ENCODE measurements around the gene MYMK. TPM values are rescaled to one million over a fixed set of nuclear protein-coding genes. Genes with fewer than 3 reads are reported as not detected.

Gene MYMK
- total RNA-seq, 4 donors from 2014 or later = not detected

DNA sequence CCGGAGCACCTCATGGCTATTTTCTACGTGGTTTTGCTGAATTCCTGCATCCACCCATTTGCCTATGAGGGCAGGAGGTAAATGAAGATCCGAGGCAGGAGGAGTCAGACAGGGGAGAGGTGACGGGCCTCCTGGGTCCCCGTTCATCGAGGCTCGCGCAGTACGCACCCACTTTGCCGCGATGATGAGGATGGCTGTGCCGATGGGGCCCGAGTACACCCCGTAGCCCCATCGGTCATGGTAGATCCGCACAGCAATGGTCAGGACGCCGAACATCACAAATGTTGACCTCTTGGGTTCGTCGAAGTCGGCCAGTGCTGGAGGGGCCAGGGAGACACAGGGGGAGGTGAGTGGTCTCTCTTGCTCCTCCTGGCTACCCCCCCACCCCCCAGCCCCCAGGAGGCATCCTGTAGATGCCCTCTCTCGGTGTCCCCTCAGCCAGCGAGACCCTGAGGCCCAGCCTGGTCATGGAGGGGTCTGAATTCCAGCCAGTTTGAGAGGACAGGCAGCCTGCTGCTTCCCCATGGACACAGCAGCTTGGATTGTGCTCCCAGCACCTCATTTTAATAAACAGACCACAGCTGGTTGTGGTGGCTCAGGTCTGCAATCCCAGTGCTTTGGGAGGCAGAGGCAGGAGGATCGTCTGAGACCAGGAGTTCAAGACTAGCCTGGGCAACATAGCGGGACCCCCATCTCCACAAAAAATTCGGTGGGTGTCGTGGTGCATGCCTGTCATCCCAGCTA is 5.9 kb downstream of the MYMK start:
- TF ChIP-seq, protein P1, sequence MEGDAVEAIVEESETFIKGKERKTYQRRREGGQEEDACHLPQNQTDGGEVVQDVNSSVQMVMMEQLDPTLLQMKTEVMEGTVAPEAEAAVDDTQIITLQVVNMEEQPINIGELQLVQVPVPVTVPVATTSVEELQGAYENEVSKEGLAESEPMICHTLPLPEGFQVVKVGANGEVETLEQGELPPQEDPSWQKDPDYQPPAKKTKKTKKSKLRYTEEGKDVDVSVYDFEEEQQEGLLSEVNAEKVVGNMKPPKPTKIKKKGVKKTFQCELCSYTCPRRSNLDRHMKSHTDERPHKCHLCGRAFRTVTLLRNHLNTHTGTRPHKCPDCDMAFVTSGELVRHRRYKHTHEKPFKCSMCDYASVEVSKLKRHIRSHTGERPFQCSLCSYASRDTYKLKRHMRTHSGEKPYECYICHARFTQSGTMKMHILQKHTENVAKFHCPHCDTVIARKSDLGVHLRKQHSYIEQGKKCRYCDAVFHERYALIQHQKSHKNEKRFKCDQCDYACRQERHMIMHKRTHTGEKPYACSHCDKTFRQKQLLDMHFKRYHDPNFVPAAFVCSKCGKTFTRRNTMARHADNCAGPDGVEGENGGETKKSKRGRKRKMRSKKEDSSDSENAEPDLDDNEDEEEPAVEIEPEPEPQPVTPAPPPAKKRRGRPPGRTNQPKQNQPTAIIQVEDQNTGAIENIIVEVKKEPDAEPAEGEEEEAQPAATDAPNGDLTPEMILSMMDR (IDR thresholded peaks at IDR 0.05) = no peak
- DNase-seq (ENCODE audit: low spot score) (no peak), ATAC-seq (ENCODE audit: low FRiP score) (no peak)

DNA sequence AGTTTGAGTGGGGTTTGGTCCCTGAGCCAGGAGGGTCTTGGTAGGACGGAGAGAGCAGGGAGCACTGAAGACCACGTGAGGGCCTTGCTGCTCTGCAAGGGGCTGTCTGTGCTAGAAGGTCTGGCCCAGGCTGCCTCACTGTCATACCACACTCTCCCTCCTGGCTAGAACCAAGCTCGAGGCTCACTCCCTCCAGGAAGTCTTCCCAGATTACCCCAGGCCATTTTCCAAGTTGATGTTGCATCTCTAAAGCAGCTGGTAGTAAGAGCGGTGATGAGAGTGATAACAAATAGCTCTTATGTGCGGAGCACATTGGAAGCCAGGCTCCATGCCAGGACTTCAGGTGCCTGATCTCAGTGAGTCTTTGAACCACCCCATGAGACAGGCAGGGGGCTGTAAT is 6.6 kb downstream of the MYMK start:
- ATAC-seq (ENCODE audit: low FRiP score) (no peak), DNase-seq (ENCODE audit: low spot score) (no peak)
- TF ChIP-seq, protein P1 (IDR thresholded peaks at IDR 0.05) = no peak

DNA sequence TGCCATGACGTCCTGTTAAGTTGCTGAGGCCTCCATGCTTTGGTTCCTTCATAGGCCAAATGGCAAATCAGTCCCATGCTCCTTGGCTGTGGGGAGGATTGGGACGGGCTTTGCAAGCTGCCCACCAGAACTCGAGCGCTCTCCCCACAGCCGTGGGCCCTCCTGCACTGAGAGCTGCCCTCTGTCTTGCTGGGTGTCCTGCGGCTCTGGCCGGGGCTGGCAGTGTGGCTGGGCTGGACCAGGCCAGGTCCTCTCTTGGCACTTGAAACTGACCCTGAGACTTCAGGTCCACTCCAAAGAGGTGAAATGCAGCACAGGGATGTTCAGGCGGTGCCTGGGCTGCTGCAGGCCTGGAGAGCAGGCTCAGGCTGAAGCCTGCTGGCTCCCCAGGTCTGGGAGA is 7.0 kb downstream of the MYMK start:
- no peak for ATAC-seq (ENCODE audit: low FRiP score)
- DNase-seq (ENCODE audit: low spot score) = no peak

GRCh38 chr9:133516961-133517350 is 7.8 kb downstream of the MYMK start:
- TF ChIP-seq, protein P1 (IDR thresholded peaks at IDR 0.05) = no peak
- DNase-seq (ENCODE audit: low spot score) (no peak), ATAC-seq (ENCODE audit: low FRiP score) (no peak)

More for the DNA sequence above, 7.0 kb downstream of the MYMK start:
- TF ChIP-seq, protein P1 (IDR thresholded peaks at IDR 0.05) = no peak

DNA sequence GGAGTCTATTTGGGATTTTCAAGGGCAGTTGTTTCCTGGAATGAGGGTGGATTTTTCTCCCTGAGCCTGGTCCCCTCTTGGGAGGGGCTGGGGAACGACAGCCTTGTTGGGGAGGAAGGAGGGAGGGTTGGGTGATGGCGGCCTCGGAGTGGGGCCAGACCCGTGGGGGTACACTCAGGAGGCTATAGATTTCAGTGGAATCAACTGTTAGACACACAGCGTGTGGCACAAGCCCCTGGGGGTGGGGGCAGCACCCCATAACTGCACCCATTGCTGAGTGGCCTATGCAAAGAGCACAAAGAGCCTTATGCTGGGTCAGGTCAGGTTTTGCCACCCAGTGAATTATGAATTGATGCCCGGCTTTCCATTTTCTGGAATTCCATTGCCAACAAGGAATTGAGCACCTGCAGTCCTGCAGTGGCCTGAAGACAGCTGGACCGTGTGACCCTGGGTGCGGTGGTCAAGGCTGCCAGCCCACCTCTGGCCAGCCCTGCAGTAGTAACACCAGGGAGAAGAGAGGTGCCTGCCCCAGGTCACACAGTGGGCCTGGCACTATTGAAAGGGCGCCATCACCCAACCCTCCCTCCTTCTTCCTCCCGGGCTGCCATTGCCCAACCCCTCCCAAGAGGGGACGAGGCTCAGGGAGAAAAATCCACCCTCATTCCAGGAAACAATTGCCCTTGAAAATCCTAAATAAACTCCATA is 8.4 kb downstream of the MYMK start:
- ATAC-seq (ENCODE audit: low FRiP score) (no peak), DNase-seq (ENCODE audit: low spot score) (no peak)
- TF ChIP-seq, protein P1 (IDR thresholded peaks at IDR 0.05) = no peak

GRCh38 chr9:133515615-133516255 is 9.0 kb downstream of the MYMK start:
- DNase-seq (ENCODE audit: low spot score) (no peak), ATAC-seq (ENCODE audit: low FRiP score) (no peak)
- TF ChIP-seq, protein P1 (IDR thresholded peaks at IDR 0.05) = no peak

All from omental fat pad (tissue), 4 donors.